SK-N-SH (cell line): ENCODE measurements around the gene TIMM10B. TPM values are rescaled to one million over a fixed set of nuclear protein-coding genes. Genes with fewer than 3 reads are reported as not detected.

Source experiments
- CTCF ChIA-PET: fragments of 300-600, 350-600 bp; formaldehyde crosslinking; extraction: SDS; loops from one replicate; lab custom pipeline; 2021; lab: Yijun Ruan, JAX
- POLR2A ChIA-PET: fragments of 350-600 bp; sonication (Branson Sonifier 250); formaldehyde crosslinking; extraction: SDS; loops from one replicate; lab custom pipeline; 2020; ENCODE audit warnings: antibody characterized with exemption, inconsistent platforms; lab: Yijun Ruan, JAX
- DNase-seq: peaks from one replicate; pipeline ENCODE4 v3.0.0; 2012
- H2AFZ ChIP-seq: fragments of 200-600 bp; sonication (generic); 2 replicates; pipeline ENCODE4 v1.8.1; 2016; ENCODE audit warnings: antibody characterized with exemption, mild to moderate bottlenecking, low read depth
- H3F3A ChIP-seq: fragments of 200-600 bp; sonication (generic); replicated peaks from 2 replicates; pipeline ENCODE3; 2016; ENCODE audit warnings: antibody characterized with exemption, mild to moderate bottlenecking; ENCODE audit not compliant: insufficient read depth
- H3K27ac ChIP-seq, 2 experiments: fragments of 200-500 bp in 1 of 2; fragments of 200-600 bp in 1 of 2; sonication (Bioruptor generic) in 1 of 2; sonication (generic), shearing (Covaris generic) in 1 of 2; 2 replicates each; pipeline versions ENCODE4 v1.5.1 to v1.6.1; 2014 to 2016; ENCODE audit warnings: low read depth in 2 of 2, inconsistent platforms in 1 of 2, low read length in 1 of 2, mild to moderate bottlenecking in 1 of 2, mixed read lengths in 1 of 2
- H3K27me3 ChIP-seq: fragments of 200-600 bp; sonication (generic), shearing (Covaris generic); 2 replicates; pipeline ENCODE4 v1.6.1; 2016; ENCODE audit warnings: mixed run types; ENCODE audit not compliant: insufficient read depth
- H3K36me3 ChIP-seq, 2 experiments: fragments of 200-500 bp in 1 of 2; fragments of 200-600 bp in 1 of 2; sonication (Bioruptor generic) in 1 of 2; sonication (generic) in 1 of 2; replicated peaks in 1 of 2; 2 replicates each; pipeline versions ENCODE3 to v1.5.1; 2014 to 2016; ENCODE audit warnings: low read length in 1 of 2, mild to moderate bottlenecking in 1 of 2; ENCODE audit not compliant: insufficient read depth in 2 of 2, control insufficient read depth in 1 of 2
- H3K4me1 ChIP-seq, 2 experiments: fragments of 200-500 bp in 1 of 2; fragments of 200-600 bp in 1 of 2; sonication (Bioruptor generic) in 1 of 2; sonication (generic), shearing (Covaris generic) in 1 of 2; 2 replicates each; pipeline versions ENCODE4 v1.5.1 to v1.6.1; 2014 to 2016; ENCODE audit warnings: low read depth in 1 of 2, low read length in 1 of 2, mixed run types in 1 of 2; ENCODE audit not compliant: insufficient read depth in 2 of 2, control insufficient read depth in 1 of 2
- H3K4me2 ChIP-seq: fragments of 200-600 bp; sonication (generic), shearing (Covaris generic); 2 replicates; pipeline ENCODE4 v1.6.1; 2017; ENCODE audit warnings: mixed run types
- H3K4me3 ChIP-seq, 2 experiments: fragments of 200-500 bp in 1 of 2; fragments of 200-600 bp in 1 of 2; sonication (Bioruptor generic) in 1 of 2; sonication (generic), shearing (Covaris generic) in 1 of 2; 2 replicates each; pipeline versions ENCODE4 v1.5.1 to v1.8.1; 2014 to 2016; ENCODE audit warnings: low read depth in 2 of 2, inconsistent platforms in 1 of 2, low read length in 1 of 2, mild to moderate bottlenecking in 1 of 2, mixed read lengths in 1 of 2, moderate library complexity in 1 of 2
- H3K79me2 ChIP-seq: fragments of 200-600 bp; sonication (generic); 2 replicates; pipeline ENCODE4 v1.8.1; 2017; ENCODE audit warnings: mild to moderate bottlenecking; ENCODE audit not compliant: insufficient read depth
- H3K9ac ChIP-seq: fragments of 200-600 bp; sonication (generic); 2 replicates; pipeline ENCODE4 v1.6.1; 2017; ENCODE audit warnings: mixed run types
- H3K9me2 ChIP-seq: fragments of 200-600 bp; sonication (generic); 2 replicates; pipeline ENCODE4 v1.6.1; 2017; ENCODE audit warnings: mixed run types
- H3K9me3 ChIP-seq: fragments of 200-600 bp; sonication (generic); 2 replicates; pipeline ENCODE4 v1.6.1; 2017; ENCODE audit warnings: mixed run types, mild to moderate bottlenecking, moderate library complexity
- H4K20me1 ChIP-seq: fragments of 200-600 bp; sonication (generic); 2 replicates; pipeline ENCODE4 v1.6.1; 2017; ENCODE audit warnings: mild to moderate bottlenecking, mixed run types; ENCODE audit not compliant: insufficient read depth
- CHD2 ChIP-seq: fragments of 150-350 bp; IDR thresholded peaks from 2 replicates; pipeline ENCODE4 v1.6.1; 2018; ENCODE audit warnings: low read length; ENCODE audit not compliant: partially characterized antibody
- CTCF ChIP-seq: fragments of 200-600 bp; sonication (generic); IDR thresholded peaks from 2 replicates; pipeline ENCODE4 v1.6.1; 2017; ENCODE audit warnings: antibody characterized with exemption, mild to moderate bottlenecking, moderate library complexity
- EZH2phosphoT487 ChIP-seq: fragments of 200-600 bp; sonication (generic); IDR thresholded peaks from 2 replicates; pipeline ENCODE4 v1.6.1; 2017; ENCODE audit warnings: low read depth, mixed run types, mild to moderate bottlenecking, antibody characterized with exemption, moderate library complexity, borderline replicate concordance
- FOSL2 ChIP-seq: IDR thresholded peaks from 2 replicates; pipeline ENCODE4 v1.4.0; 2012; ENCODE audit warnings: low read depth, mild to moderate bottlenecking, moderate library complexity, borderline replicate concordance
- FOXM1 ChIP-seq: IDR thresholded peaks from 2 replicates; pipeline ENCODE4 v1.4.0; 2012; ENCODE audit warnings: low read depth, mild to moderate bottlenecking
- GABPA ChIP-seq: IDR thresholded peaks from 2 replicates; pipeline ENCODE4 v1.4.0; 2012; ENCODE audit warnings: low read depth, mild to moderate bottlenecking
- MEF2A ChIP-seq: IDR thresholded peaks from 2 replicates; pipeline ENCODE4 v1.4.0; 2012; ENCODE audit warnings: low read depth, borderline replicate concordance
- PBX3 ChIP-seq: IDR thresholded peaks from 2 replicates; pipeline ENCODE4; 2012
- RAD21 ChIP-seq: IDR thresholded peaks from 2 replicates; pipeline ENCODE4 v1.6.1; 2012; ENCODE audit warnings: mild to moderate bottlenecking, low read length
- SMC3 ChIP-seq: IDR thresholded peaks from 2 replicates; pipeline ENCODE4 v1.6.1; 2012; ENCODE audit warnings: low read depth, low read length, improper control_type of control experiment
- WGBS: methylation state at CpG from one replicate; pipeline ENCODE4 v1.1.6; 2017; ENCODE audit warnings: low lambda C conversion rate; 5-methylcytosine and 5-hydroxymethylcytosine counted together
- polyA plus RNA-seq, 3 experiments: library from polyadenylated mRNA; depleted of rRNA; stranded (reverse); fragments of >200 nt; gene quantifications; 2 replicates each; pipeline ENCODE4 v1.2.3, GENCODE V29; 2012

TIMM10B gene
- polyA plus RNA-seq, 1 of the 3 experiments (the other 2 are of a cell fraction), result 26.2 TPM

DNA sequence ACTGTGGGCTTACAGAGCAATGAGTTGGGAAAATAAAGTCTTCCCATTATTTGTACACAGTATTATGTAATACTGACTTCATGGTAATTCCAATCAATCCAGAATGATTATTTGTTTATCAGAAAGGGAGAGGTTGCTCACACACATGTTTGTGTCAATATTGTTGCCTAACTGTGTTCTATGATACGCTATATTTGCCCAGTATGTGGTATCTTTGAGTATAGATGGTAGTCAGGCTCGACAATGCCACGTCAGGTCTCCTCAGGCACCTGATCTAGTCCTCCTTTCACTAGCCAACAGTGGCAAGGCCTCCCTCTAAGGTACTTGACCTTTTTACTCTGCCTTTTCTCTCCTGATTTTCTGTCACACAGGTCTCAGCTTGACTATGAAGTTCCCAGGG lies 21.1 kb downstream of the TIMM10B start (continued):
- TF ChIP-seq FOSL2, result no peak

- Histone ChIP-seq H3F3A (peaks cover 5% of the 10 kb centered on the region), H3K27me3 (no peaks in the 10 kb centered on the region), H3K9me3 (no peaks in the 10 kb centered on the region), H3K4me1 (0 out of 4 replicates have a peak, but pooled peaks cover 0 to 4% of the 10 kb centered on the region in 2 experiments)
- WGBS, result 80% methylated on average over 3 of the region's 3 CpGs
- no peak for DNase-seq
- no peak for TF ChIP-seq CHD2
- TF ChIP-seq, all 33 proteins: peak for 0
- no peak overlapping the region for H3K9ac ChIP-seq
- CTCF ChIA-PET, result interaction anchor here (1.0 to 4.4 kb wide), 10 partner anchors 8 to 255 kb away, joined by 3 to 67 read pairs (median 8); partner anchors contain the start of genes DNHD1, HPX and TRIM3
- H3K4me3 ChIP-seq, result no peak overlapping the region
- no peaks in the 10 kb centered on the region for H3K79me2 ChIP-seq
- H3K27ac ChIP-seq, result no peak overlapping the region
- H3K4me2 ChIP-seq, result no peak overlapping the region
- H4K20me1 ChIP-seq, result no peaks in the 10 kb centered on the region
- H3K9me2 ChIP-seq, result no peaks in the 10 kb centered on the region
- no peak overlapping the region for H2AFZ ChIP-seq
- peaks cover 8 to 14% of the 10 kb centered on the region in 2 experiments for H3K36me3 ChIP-seq
- POLR2A ChIA-PET, result no interaction called here
Observed at GRCh38 chr11:6504166-6504565, 22.9 kb downstream of the TIMM10B start.

DNA sequence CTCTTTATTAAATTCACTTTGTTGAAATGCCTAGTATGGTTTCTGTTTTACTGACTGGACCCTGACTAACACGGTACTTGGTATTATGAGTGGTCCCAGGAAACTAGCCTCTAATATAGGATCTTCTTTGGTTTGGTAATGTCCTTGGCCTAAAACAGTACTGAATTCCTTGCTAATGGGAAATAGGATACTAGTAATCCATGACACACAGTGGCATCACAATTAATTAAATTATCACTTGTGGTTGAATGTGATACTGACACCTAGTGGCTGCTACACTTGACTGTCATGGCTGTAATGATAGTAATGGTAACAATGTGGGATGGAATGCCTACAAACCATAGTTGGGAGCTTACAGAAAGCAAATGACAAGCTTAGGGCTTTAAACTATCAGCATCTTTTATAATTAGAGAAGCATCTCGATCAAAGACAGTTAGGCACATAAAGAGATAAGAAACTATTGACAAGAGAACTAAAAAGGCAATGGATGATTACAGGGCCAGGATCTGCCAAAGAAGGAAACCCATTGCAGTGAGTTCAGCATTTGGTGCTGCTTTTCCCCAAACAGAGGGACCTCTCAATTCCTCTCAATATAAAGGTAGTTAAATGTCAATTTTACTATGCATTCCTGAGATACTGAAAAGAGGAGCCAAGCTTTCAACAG lies 24.4 kb downstream of the TIMM10B start:
- H3K36me3 ChIP-seq, result peaks cover 7 to 29% of the 10 kb centered on the region in 2 experiments
- H3K4me3 ChIP-seq, result no peak overlapping the region
- H3K79me2 ChIP-seq, result no peaks in the 10 kb centered on the region
- ChIA-PET POLR2A (no interaction called here), CTCF (interaction anchor here (0.6 to 4.4 kb wide), 29 partner anchors 10 to 285 kb away, joined by 3 to 67 read pairs (median 4); partner anchors contain the start of genes APBB1, DNHD1, HPX and TRIM3)
- no peak for TF ChIP-seq EZH2phosphoT487
- no peak for TF ChIP-seq GABPA
- peak; percentile 67 for TF ChIP-seq RAD21
- no peak for TF ChIP-seq FOXM1
- TF ChIP-seq SMC3, result peak; percentile 49
- peak; percentile 42; the same call in 1 of the 2 replicates for TF ChIP-seq PBX3
- TF ChIP-seq MEF2A, result no peak
- peak; percentile 76 for TF ChIP-seq CTCF
- H4K20me1 ChIP-seq, result no peaks in the 10 kb centered on the region
- peak overlapping the region in 1 of 2 experiments; percentile 24; a peak in 1 of 4 replicates for H3K27ac ChIP-seq
- H3K9me2 ChIP-seq, result no peaks in the 10 kb centered on the region
- H2AFZ ChIP-seq, result no peak overlapping the region
- 69% methylated on average over 2 of the region's 2 CpGs for WGBS
- no peaks in the 10 kb centered on the region for H3K27me3 ChIP-seq
- peaks cover 5% of the 10 kb centered on the region for H3F3A ChIP-seq
- peak; percentile 62 for DNase-seq
- H3K9me3 ChIP-seq, result no peaks in the 10 kb centered on the region
- no peak overlapping the region for H3K9ac ChIP-seq
- no peak overlapping the region for H3K4me2 ChIP-seq
- H3K4me1 ChIP-seq, result 0 out of 4 replicates have a peak, but pooled peaks cover 0 to 4% of the 10 kb centered on the region in 2 experiments
